ENCODE data around the gene MCUB. TPM values are rescaled to one million over a fixed set of nuclear protein-coding genes. Genes with fewer than 3 reads are reported as not detected.
A peak's percentile ranks its signal among the peaks of the same experiment; 100 is the strongest.
"Not testable (repeated sequence)": the region's sequence is repeated elsewhere in the genome, so short reads cannot be mapped to it uniquely, and the experiment has no call there.

The MCUB gene, protein sequence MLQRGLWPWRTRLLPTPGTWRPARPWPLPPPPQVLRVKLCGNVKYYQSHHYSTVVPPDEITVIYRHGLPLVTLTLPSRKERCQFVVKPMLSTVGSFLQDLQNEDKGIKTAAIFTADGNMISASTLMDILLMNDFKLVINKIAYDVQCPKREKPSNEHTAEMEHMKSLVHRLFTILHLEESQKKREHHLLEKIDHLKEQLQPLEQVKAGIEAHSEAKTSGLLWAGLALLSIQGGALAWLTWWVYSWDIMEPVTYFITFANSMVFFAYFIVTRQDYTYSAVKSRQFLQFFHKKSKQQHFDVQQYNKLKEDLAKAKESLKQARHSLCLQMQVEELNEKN
- total RNA-seq (2012; rRNA removed): 16.7 and 18.6 TPM in 2 replicates

DNA sequence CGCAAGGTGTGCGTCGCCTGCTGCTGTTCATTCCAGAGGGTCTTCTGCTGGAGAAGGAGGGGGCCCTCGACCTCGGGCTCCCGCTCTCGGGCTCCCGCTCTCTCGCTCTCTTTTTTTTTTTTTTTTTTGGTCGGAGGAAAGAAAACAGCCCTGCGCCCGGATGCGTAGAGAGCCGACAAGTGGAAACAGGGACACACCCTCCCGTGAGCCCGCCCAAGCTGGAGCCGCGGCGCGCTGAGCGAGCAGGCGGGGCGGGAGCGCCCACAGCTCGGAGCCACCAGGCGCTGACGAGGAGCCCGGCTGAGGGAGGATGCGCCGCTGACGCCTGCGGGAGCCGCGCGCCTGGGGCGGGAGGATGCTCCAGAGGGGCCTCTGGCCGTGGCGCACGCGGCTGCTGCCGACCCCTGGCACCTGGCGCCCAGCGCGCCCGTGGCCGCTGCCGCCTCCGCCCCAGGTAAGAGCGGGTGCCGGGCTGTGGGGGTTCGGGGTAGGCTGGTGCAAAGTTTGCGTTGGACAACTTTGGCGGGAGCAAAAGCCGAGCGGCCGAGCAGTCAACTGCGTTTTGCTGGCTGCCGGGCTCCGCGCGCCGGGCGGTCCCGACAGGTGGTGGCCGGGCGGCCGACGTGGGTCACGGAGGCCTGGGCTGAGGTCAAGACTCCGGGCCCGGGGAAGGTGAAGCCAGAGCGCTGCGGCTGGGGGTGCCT is at the start of gene MCUB:
Gene MCUB (plus strand): TSS at position 264 of the 704 bp plus-strand sequence. CDS start 92 bp downstream, at position 356.
- H3K27me3 ChIP-seq (ENCODE audit: control insufficient read depth, insufficient read depth, low read length): no peaks in the 10 kb centered on the region
- H3K4me3 ChIP-seq (ENCODE audit: low read length): peak within 1 kb of the TSS; percentile 83
- H3K4me2 ChIP-seq (ENCODE audit: low read length): peak within 1 kb of the TSS; percentile 89
- H3K9ac ChIP-seq (ENCODE audit: low read depth, low read length): peak within 1 kb of the TSS; percentile 85
- H3K36me3 ChIP-seq (ENCODE audit: insufficient read depth, low read length): no peaks in the 10 kb centered on the region
- no peaks in the 10 kb centered on the region for H3K9me3 ChIP-seq (replicated peaks; ENCODE audit: low read length)
- peaks cover 3% of the 10 kb centered on the region for H3K4me1 ChIP-seq (ENCODE audit: control insufficient read depth, insufficient read depth, low read length)

DNA sequence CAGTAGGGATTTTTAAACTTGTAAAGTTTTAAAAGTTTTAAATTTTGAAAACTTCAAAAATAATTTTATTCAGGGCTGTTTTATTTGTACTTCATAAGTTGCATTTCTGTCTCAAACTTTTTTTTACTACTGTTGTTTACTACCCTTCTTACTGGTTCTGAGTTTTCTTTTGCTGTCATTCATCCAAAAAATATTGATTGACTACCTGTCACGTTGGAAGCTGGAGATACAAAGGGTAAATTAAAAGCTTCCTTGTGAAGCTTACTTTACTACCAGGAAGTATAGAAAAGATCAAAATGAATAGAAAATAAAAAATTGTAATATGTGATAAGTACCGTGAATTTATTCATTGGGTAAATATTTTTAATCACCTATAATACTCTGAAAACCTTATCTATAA is 49.4 kb upstream of the MCUB start:
- H3K4me1 ChIP-seq (ENCODE audit: control insufficient read depth, insufficient read depth, low read length): no peaks in the 10 kb centered on the region
- H3K4me3 ChIP-seq (ENCODE audit: low read length): no peak overlapping the region
- no peaks in the 10 kb centered on the region for H3K27me3 ChIP-seq (ENCODE audit: control insufficient read depth, insufficient read depth, low read length)
- H3K36me3 ChIP-seq (ENCODE audit: insufficient read depth, low read length): peaks cover 46% of the 10 kb centered on the region
- H3K4me2 ChIP-seq (ENCODE audit: low read length): no peak overlapping the region
- H3K9me3 ChIP-seq (replicated peaks; ENCODE audit: low read length): no peaks in the 10 kb centered on the region
- H3K9ac ChIP-seq (ENCODE audit: low read depth, low read length): no peak overlapping the region

DNA sequence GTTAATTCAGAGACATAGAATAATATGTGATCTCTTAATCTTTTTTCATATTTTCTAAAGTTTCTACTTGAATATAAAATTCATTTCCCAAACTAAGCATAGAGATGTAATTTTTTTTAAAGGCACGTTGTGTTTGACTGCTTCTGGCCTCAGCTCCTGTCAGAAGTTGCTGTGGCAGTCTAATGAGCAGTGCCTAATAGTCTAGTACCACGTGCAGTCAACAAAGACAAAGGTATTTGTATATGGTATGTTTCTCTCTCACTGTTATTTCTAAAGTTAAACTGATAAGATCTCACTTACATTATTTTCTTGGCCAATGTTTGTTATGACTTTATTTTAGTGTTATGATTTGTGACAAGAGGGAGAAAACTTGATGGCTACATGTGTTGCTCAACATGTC is 48.6 kb upstream of the MCUB start:
- Histone ChIP-seq H3K27me3 (ENCODE audit: control insufficient read depth, insufficient read depth, low read length) (no peaks in the 10 kb centered on the region), H3K9me3 (replicated peaks; ENCODE audit: low read length) (no peaks in the 10 kb centered on the region), H3K9ac (ENCODE audit: low read depth, low read length) (no peak overlapping the region), H3K4me3 (ENCODE audit: low read length) (no peak overlapping the region), H3K36me3 (ENCODE audit: insufficient read depth, low read length) (peaks cover 46% of the 10 kb centered on the region), H3K4me1 (ENCODE audit: control insufficient read depth, insufficient read depth, low read length) (no peaks in the 10 kb centered on the region), H3K4me2 (ENCODE audit: low read length) (no peak overlapping the region)

DNA sequence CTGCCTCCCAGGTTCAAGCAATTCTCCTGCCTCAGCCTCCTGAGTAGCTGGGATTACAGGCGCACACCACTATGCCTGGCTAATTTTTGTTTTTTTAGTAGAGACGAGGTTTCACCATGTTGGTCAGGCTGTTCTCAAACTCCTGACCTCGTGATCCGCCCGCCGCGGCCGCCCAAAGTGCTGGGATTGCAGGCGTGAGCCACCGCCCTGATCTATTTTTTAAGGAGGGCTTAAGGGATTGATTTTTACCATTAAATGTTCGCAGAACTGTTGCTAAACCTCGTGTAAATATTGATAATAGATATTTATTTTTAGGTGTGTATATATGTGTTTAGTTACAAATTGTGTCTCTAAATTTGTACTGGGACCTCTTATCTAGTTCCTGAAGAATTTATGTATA is 46.7 kb upstream of the MCUB start:
- H3K4me1 ChIP-seq (ENCODE audit: control insufficient read depth, insufficient read depth, low read length); H3K9ac ChIP-seq (ENCODE audit: low read depth, low read length): not testable (repeated sequence)

DNA sequence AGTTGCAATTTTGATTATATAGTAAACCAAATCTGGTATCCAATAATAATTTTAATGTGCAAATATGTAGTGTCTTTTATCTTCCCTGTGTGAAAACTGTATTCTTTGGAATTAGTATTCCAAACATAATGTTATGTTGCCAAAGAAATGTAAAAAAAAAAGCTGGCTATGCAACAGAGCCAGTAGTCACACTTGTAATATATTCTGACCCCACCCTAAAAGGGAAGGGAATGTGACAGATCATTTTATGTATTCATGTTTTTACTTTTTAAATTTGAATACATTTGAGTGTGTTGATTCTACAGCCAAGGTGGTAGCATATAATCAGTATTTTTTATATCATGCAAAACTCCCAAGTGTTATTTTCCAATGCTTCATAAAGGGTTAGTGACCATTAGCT is 27.9 kb upstream of the MCUB start:
- Histone ChIP-seq H3K9me3 (replicated peaks; ENCODE audit: low read length) (no peaks in the 10 kb centered on the region), H3K36me3 (ENCODE audit: insufficient read depth, low read length) (peaks cover 69% of the 10 kb centered on the region), H3K27me3 (ENCODE audit: control insufficient read depth, insufficient read depth, low read length) (no peaks in the 10 kb centered on the region), H3K9ac (ENCODE audit: low read depth, low read length) (no peak overlapping the region), H3K4me3 (ENCODE audit: low read length) (no peak overlapping the region), H3K4me2 (ENCODE audit: low read length) (no peak overlapping the region), H3K4me1 (ENCODE audit: control insufficient read depth, insufficient read depth, low read length) (no peaks in the 10 kb centered on the region)

More for the DNA sequence above, 46.7 kb upstream of the MCUB start:
- not testable (repeated sequence) for H3K4me3 ChIP-seq (ENCODE audit: low read length); H3K27me3 ChIP-seq (ENCODE audit: control insufficient read depth, insufficient read depth, low read length); H3K4me2 ChIP-seq (ENCODE audit: low read length); H3K9me3 ChIP-seq (replicated peaks; ENCODE audit: low read length)
- H3K36me3 ChIP-seq (ENCODE audit: insufficient read depth, low read length): peaks cover 60% of the 10 kb centered on the region

DNA sequence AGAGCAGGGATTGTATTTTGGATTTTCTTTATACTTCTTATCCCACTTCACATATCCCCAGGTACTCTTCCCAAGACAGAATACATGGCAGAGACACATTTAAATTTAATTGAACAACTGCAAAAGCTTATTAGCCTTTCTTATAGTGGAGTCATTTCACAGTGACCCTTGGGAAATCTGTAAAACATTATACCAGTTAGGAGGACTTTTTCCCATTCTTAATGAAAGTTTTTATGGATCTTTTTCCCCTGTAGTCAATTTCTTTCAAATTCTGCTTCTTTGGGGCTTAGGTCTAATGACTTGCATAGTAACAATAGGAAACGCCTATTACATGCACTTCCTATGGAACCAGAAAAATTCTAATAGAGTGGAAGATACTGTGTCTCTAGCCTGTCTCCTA is 14.6 kb upstream of the MCUB start:
- Histone ChIP-seq H3K36me3 (ENCODE audit: insufficient read depth, low read length) (peaks cover 21% of the 10 kb centered on the region), H3K4me1 (ENCODE audit: control insufficient read depth, insufficient read depth, low read length) (peaks cover 11% of the 10 kb centered on the region), H3K4me3 (ENCODE audit: low read length) (no peak overlapping the region), H3K9me3 (replicated peaks; ENCODE audit: low read length) (no peaks in the 10 kb centered on the region), H3K4me2 (ENCODE audit: low read length) (no peak overlapping the region), H3K27me3 (ENCODE audit: control insufficient read depth, insufficient read depth, low read length) (no peaks in the 10 kb centered on the region), H3K9ac (ENCODE audit: low read depth, low read length) (no peak overlapping the region)

DNA sequence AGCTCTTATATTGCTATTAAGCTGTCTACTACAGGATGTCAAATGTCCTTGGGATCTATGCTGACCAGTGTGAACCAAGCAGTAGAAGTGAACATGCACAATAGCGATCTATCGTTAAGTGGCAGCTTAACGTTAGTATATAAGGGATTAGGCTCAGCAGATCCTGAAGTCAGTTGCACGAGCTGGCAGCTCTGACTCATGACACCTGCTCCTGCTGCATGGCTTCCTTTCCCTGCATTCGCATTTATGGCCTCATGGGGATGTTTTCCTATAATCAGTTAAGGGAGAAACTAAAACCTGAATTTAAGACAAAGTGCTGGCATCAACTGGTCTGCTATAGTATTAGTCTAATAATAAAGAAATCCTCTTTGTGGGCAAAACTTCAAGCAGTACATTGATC is 12.7 kb upstream of the MCUB start:
- Histone ChIP-seq H3K36me3 (ENCODE audit: insufficient read depth, low read length) (peaks cover 15% of the 10 kb centered on the region), H3K4me3 (ENCODE audit: low read length) (no peak overlapping the region), H3K4me1 (ENCODE audit: control insufficient read depth, insufficient read depth, low read length) (peaks cover 11% of the 10 kb centered on the region), H3K4me2 (ENCODE audit: low read length) (no peak overlapping the region), H3K9me3 (replicated peaks; ENCODE audit: low read length) (no peaks in the 10 kb centered on the region), H3K27me3 (ENCODE audit: control insufficient read depth, insufficient read depth, low read length) (no peaks in the 10 kb centered on the region), H3K9ac (ENCODE audit: low read depth, low read length) (no peak overlapping the region)

DNA sequence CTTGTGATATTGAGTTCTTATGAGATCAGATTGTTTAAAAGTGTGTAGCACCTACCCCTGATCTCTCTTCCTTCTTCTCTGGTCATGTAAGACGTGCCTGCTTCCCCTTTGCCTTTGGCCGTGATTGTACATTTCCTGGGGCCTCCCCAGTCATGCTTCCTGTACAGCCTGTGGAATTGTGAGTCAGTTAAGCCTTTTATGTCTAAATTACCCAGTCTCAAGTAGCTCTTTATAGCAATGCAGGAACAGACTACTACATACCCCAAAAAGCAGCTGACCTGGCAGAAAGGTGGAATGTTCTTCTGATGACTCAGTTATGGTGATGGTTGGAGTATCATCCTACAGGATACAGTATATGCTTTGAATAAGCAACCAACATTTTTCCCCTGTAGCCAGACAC is 11.4 kb upstream of the MCUB start:
- H3K9ac ChIP-seq (ENCODE audit: low read depth, low read length): no peak overlapping the region
- H3K4me2 ChIP-seq (ENCODE audit: low read length): peak overlapping the region; percentile 35
- peaks cover 11% of the 10 kb centered on the region for H3K36me3 ChIP-seq (ENCODE audit: insufficient read depth, low read length)
- no peaks in the 10 kb centered on the region for H3K27me3 ChIP-seq (ENCODE audit: control insufficient read depth, insufficient read depth, low read length)
- peak overlapping the region; percentile 15 for H3K4me3 ChIP-seq (ENCODE audit: low read length)
- H3K9me3 ChIP-seq (replicated peaks; ENCODE audit: low read length): no peaks in the 10 kb centered on the region
- peaks cover 11% of the 10 kb centered on the region for H3K4me1 ChIP-seq (ENCODE audit: control insufficient read depth, insufficient read depth, low read length)

DNA sequence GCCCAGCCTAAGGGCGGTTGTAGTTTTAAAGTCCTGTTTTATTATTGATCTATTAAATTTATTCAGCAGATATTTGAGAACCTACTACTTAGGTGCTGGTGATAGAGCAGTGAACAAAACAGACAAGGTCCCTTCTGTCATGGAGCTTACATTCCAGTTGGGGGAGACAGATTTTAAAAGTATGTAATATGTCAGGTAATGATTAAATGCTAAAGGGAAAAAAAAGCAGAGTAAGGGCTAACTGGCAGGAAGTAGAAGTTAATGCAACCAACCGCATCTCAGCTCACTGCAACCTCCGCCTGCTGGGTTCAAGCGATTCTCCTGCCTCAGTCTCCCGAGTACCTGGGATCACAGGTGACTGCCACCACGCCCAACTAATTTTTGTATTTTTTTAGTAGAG is 7.8 kb upstream of the MCUB start:
- H3K4me2 ChIP-seq (ENCODE audit: low read length): no peak overlapping the region
- no peak overlapping the region for H3K9ac ChIP-seq (ENCODE audit: low read depth, low read length)
- no peak overlapping the region for H3K4me3 ChIP-seq (ENCODE audit: low read length)
- no peaks in the 10 kb centered on the region for H3K9me3 ChIP-seq (replicated peaks; ENCODE audit: low read length)
- H3K27me3 ChIP-seq (ENCODE audit: control insufficient read depth, insufficient read depth, low read length): no peaks in the 10 kb centered on the region
- H3K36me3 ChIP-seq (ENCODE audit: insufficient read depth, low read length): peaks cover 2% of the 10 kb centered on the region
- peaks cover 11% of the 10 kb centered on the region for H3K4me1 ChIP-seq (ENCODE audit: control insufficient read depth, insufficient read depth, low read length)

DNA sequence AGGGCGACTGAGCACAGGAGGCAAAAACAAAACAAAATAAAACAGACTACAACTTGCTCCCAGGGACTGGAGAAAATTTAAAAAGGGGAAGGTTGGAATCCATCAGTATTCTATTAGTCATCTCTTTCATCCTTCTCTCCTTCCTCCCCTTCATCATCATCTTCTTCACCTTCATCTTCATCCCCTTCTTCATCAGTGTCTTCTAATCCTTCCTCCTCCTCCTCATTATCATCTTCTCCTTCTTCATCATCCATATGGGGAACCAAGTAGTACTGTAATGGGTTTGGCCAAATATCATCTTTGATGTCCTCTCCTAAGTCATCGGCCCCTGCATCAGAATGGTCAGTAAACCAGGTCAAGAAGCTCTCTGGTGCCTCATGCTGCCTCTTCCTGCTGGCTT is 6.9 kb upstream of the MCUB start:
- no peak overlapping the region for H3K4me2 ChIP-seq (ENCODE audit: low read length)
- no peaks in the 10 kb centered on the region for H3K27me3 ChIP-seq (ENCODE audit: control insufficient read depth, insufficient read depth, low read length)
- no peaks in the 10 kb centered on the region for H3K9me3 ChIP-seq (replicated peaks; ENCODE audit: low read length)
- H3K4me3 ChIP-seq (ENCODE audit: low read length): no peak overlapping the region
- no peak overlapping the region for H3K9ac ChIP-seq (ENCODE audit: low read depth, low read length)
- peaks cover 10% of the 10 kb centered on the region for H3K4me1 ChIP-seq (ENCODE audit: control insufficient read depth, insufficient read depth, low read length)
- H3K36me3 ChIP-seq (ENCODE audit: insufficient read depth, low read length): no peaks in the 10 kb centered on the region

DNA sequence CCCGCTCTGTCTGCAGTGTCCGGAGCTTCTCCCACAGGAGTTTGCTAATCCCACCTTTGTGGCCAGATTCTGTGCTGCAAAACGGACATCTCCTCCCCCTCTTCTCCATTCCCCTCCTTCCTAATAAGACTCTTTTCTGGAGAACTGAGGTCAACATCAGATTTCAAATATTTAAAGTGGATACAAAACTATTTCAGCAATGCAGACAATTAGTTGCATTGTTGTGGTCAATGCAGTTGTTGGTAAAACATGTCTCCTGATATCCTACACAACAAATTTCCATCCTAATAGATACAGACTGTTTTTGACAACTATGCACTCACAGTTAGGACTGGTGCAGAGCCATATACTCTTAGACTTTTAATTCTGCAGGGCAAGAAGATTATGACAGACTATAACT is 5.1 kb upstream of the MCUB start:
- Histone ChIP-seq H3K27me3 (ENCODE audit: control insufficient read depth, insufficient read depth, low read length) (no peaks in the 10 kb centered on the region), H3K9ac (ENCODE audit: low read depth, low read length) (no peak overlapping the region), H3K9me3 (replicated peaks; ENCODE audit: low read length) (no peaks in the 10 kb centered on the region), H3K4me2 (ENCODE audit: low read length) (no peak overlapping the region), H3K4me1 (ENCODE audit: control insufficient read depth, insufficient read depth, low read length) (no peaks in the 10 kb centered on the region), H3K4me3 (ENCODE audit: low read length) (no peak overlapping the region), H3K36me3 (ENCODE audit: insufficient read depth, low read length) (no peaks in the 10 kb centered on the region)

DNA sequence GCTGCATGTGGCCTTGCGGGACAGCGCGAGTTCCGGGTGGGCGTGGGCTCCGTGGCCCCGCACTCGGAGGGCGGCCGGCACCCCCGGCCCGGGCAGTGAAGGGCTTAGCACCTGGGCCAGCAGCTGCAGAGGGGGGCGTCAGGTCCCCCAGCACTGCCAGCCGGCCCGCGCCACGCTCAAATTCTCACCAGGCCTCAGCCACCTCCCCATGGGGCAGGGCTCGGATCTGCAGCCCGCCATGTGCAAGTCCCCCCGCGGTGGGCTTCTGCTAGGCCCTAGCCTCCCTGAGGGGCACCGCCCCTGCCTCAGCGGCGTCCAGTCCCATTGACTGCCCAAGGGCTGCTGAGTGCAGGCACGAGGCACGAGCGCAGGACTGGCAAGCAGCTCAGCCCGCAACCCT is 2.6 kb upstream of the MCUB start:
- H3K9me3 ChIP-seq (replicated peaks; ENCODE audit: low read length): no peaks in the 10 kb centered on the region
- no peak overlapping the region for H3K9ac ChIP-seq (ENCODE audit: low read depth, low read length)
- peaks cover 3% of the 10 kb centered on the region for H3K4me1 ChIP-seq (ENCODE audit: control insufficient read depth, insufficient read depth, low read length)
- H3K27me3 ChIP-seq (ENCODE audit: control insufficient read depth, insufficient read depth, low read length): no peaks in the 10 kb centered on the region
- no peak overlapping the region for H3K4me3 ChIP-seq (ENCODE audit: low read length)
- no peaks in the 10 kb centered on the region for H3K36me3 ChIP-seq (ENCODE audit: insufficient read depth, low read length)
- H3K4me2 ChIP-seq (ENCODE audit: low read length): no peak overlapping the region

Data from skeletal muscle satellite cell (primary cell).